ENCODE data around the gene RALY. TPM values are rescaled to one million over a fixed set of nuclear protein-coding genes. Genes with fewer than 3 reads are reported as not detected.
A peak's percentile ranks its signal among the peaks of the same experiment; 100 is the strongest.

The RALY gene
- total RNA-seq, 1 experiment from 2014 or later = 219 TPM

DNA sequence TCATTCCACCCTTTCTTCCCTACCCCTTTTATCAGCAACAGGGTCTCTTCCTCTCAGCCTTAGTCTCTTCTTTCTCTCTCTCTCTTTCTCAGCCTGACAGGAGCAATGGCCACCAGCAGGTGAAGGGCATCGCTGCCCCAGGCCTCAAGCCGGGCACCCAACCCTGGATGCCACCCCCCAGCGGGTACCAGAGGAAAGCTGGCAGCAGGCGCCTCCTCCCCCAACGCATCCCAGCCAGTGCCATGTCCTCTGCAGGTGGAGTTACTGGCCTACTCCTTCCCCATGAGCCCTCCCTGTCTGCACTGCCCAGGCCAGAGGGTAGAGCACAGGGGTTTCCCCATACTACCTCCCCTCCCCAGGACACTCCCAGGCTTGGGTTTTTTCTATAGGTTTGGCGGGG, 86.1 kb downstream of the RALY start:
- no peak for TF ChIP-seq EZH2 (IDR thresholded peaks at IDR 0.05; ENCODE audit: low read depth)
- TF ChIP-seq, protein P1, sequence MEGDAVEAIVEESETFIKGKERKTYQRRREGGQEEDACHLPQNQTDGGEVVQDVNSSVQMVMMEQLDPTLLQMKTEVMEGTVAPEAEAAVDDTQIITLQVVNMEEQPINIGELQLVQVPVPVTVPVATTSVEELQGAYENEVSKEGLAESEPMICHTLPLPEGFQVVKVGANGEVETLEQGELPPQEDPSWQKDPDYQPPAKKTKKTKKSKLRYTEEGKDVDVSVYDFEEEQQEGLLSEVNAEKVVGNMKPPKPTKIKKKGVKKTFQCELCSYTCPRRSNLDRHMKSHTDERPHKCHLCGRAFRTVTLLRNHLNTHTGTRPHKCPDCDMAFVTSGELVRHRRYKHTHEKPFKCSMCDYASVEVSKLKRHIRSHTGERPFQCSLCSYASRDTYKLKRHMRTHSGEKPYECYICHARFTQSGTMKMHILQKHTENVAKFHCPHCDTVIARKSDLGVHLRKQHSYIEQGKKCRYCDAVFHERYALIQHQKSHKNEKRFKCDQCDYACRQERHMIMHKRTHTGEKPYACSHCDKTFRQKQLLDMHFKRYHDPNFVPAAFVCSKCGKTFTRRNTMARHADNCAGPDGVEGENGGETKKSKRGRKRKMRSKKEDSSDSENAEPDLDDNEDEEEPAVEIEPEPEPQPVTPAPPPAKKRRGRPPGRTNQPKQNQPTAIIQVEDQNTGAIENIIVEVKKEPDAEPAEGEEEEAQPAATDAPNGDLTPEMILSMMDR (conservative IDR thresholded peaks at IDR 0.05) = no peak
- peaks cover 14% of the 10 kb centered on the region for H4K20me1 ChIP-seq (ENCODE audit: insufficient read depth)

DNA sequence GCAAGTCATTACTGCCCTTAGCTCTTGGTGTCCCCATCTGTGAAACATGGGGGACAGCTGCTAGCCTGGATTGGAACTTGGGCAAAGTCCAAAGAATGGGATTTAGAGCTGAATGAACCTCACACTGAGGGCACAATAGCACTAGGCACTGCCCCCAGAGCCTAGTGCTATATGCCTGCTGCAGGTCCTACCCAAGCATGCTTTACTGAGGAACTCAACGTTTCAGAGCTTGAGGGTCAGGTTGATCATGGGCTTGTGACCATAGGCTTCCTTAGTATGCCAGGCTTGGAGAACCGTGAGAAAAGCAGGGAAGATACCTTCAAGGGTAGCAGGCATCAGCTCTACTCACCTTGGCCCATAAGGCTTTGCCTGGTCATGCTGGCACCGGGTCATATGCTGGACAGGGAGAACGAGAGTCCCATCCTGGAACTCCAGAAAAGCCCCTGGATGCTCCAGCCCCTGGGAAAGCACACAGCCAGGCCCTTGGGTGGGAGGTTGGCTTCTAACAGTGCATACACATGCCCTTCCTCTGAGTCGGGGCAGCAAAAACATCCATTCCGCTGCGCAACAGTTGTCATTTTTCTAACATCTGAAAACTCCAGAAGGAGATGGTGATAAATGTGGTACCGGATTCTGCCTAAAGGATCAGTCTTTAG, 88.6 kb downstream of the RALY start:
- ChIA-PET CTCF (no interaction called here), POLR2A (ENCODE audit: unreplicated experiment) (interaction anchor here (0.6 kb wide), 2 partner anchors 14 to 622 kb away, joined by 3 to 4 read pairs; no protein-coding TSS in a partner anchor)
- no peak overlapping the region for H3K4me2 ChIP-seq
- no peak overlapping the region for H2AFZ ChIP-seq
- no peaks in the 10 kb centered on the region for H3K9me2 ChIP-seq (ENCODE audit: insufficient read depth)
- BruUV-seq (replicated peaks) = no TSS peak
- peaks cover 44% of the 10 kb centered on the region for H3F3A ChIP-seq (ENCODE audit: insufficient read depth, low read depth)
- H3K4me1 ChIP-seq (replicated peaks; ENCODE audit: insufficient read depth) = no peaks in the 10 kb centered on the region
- no peaks in the 10 kb centered on the region for H3K27me3 ChIP-seq (ENCODE audit: insufficient read depth, low read depth)
- intact Hi-C loops (cut with micrococcal nuclease; ENCODE audit: unreplicated experiment) = no loop called here
- H3K79me2 ChIP-seq (ENCODE audit: low read depth) = no peaks in the 10 kb centered on the region
- no peaks in the 10 kb centered on the region for H3K9me3 ChIP-seq (ENCODE audit: insufficient read depth, low read depth)
- no peak for DNase-seq
- H4K20me1 ChIP-seq (ENCODE audit: insufficient read depth) = peaks cover 31% of the 10 kb centered on the region
- H3K4me3 ChIP-seq = no peak overlapping the region
- TF ChIP-seq EZH2 (IDR thresholded peaks at IDR 0.05; ENCODE audit: low read depth) = no peak
- TF ChIP-seq, protein P1 (conservative IDR thresholded peaks at IDR 0.05) = no peak
- H3K36me3 ChIP-seq (ENCODE audit: low read depth) = no peaks in the 10 kb centered on the region
- H3K27ac ChIP-seq = no peak overlapping the region

More for the DNA sequence above, 86.1 kb downstream of the RALY start:
- ChIA-PET CTCF (interaction anchor here (0.6 kb wide), 1 partner anchor 177 kb away, joined by 8 read pairs; no protein-coding TSS in a partner anchor), POLR2A (ENCODE audit: unreplicated experiment) (interaction anchor here (0.6 kb wide), 1 partner anchor 286 kb away, joined by 6 read pairs; no protein-coding TSS in a partner anchor)
- Histone ChIP-seq H3K4me1 (replicated peaks; ENCODE audit: insufficient read depth) (no peaks in the 10 kb centered on the region; the same call in 1 of the 2 replicates), H3K4me3 (no peak overlapping the region), H2AFZ (no peak overlapping the region), H3F3A (ENCODE audit: insufficient read depth, low read depth) (peaks cover 22% of the 10 kb centered on the region), H3K4me2 (no peak overlapping the region), H3K9me3 (ENCODE audit: insufficient read depth, low read depth) (no peaks in the 10 kb centered on the region), H3K27ac (no peak overlapping the region), H3K79me2 (ENCODE audit: low read depth) (no peaks in the 10 kb centered on the region), H3K36me3 (ENCODE audit: low read depth) (no peaks in the 10 kb centered on the region), H3K27me3 (ENCODE audit: insufficient read depth, low read depth) (no peaks in the 10 kb centered on the region), H3K9me2 (ENCODE audit: insufficient read depth) (no peaks in the 10 kb centered on the region)
- DNase-seq = no peak
- intact Hi-C loops (cut with micrococcal nuclease; ENCODE audit: unreplicated experiment) = no loop called here
- no TSS peak for BruUV-seq (replicated peaks)

DNA sequence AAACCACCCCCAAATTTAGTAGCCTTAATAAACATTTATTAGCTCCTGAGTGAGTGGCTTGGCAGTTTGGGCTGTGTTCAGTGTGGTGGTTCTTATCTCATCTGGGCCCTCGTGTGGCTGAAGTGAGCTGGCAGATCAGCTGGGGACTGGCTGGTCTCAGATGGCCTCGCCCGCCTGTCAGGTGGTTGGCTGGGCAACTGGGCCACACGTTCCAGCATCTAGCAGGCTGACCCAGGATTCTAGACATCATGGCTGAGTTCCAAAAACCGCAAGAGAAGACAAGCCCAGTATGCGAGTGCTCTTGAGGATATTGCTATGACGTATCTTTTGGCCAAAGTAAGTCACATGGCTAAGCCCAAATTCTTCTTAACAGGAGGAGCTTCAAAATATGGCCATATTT, 89.4 kb downstream of the RALY start:
- ChIA-PET CTCF (no interaction called here), POLR2A (ENCODE audit: unreplicated experiment) (interaction anchor here (0.6 kb wide), 1 partner anchor 58 kb away, joined by 25 read pairs; no protein-coding TSS in a partner anchor)
- Histone ChIP-seq H3K4me2 (no peak overlapping the region), H3K79me2 (ENCODE audit: low read depth) (no peaks in the 10 kb centered on the region), H3K9me2 (ENCODE audit: insufficient read depth) (no peaks in the 10 kb centered on the region), H3K9me3 (ENCODE audit: insufficient read depth, low read depth) (no peaks in the 10 kb centered on the region), H3K36me3 (ENCODE audit: low read depth) (0 out of 2 replicates have a peak, but pooled peaks cover 5% of the 10 kb centered on the region), H3K27ac (no peak overlapping the region), H4K20me1 (ENCODE audit: insufficient read depth) (peaks cover 39% of the 10 kb centered on the region), H3K27me3 (ENCODE audit: insufficient read depth, low read depth) (no peaks in the 10 kb centered on the region), H3F3A (ENCODE audit: insufficient read depth, low read depth) (peaks cover 52% of the 10 kb centered on the region), H2AFZ (no peak overlapping the region), H3K4me3 (no peak overlapping the region), H3K4me1 (replicated peaks; ENCODE audit: insufficient read depth) (no peaks in the 10 kb centered on the region)
- peak in 1 of 2 experiments; percentile 69 for DNase-seq
- TF ChIP-seq, protein P1 (conservative IDR thresholded peaks at IDR 0.05) = no peak
- TF ChIP-seq EZH2 (IDR thresholded peaks at IDR 0.05; ENCODE audit: low read depth) = no peak
- intact Hi-C loops (cut with micrococcal nuclease; ENCODE audit: unreplicated experiment) = no loop called here
- no TSS peak for BruUV-seq (replicated peaks)
